Activated CD4-positive, alpha-beta T cell treated with anti-CD3 and anti-CD28 coated beads for 1 hour (primary cell): Measurements from ENCODE around the gene GOLGA6L7.
A peak's percentile ranks its signal among the peaks of the same experiment; 100 is the strongest.
"Not testable (repeated sequence)": the region's sequence is repeated elsewhere in the genome, so short reads cannot be mapped to it uniquely, and the experiment has no call there.

ENCODE experiments used
- DNase-seq: peaks from one replicate; pipeline ENCODE4 v3.0.0-alpha.2; 2020

Gene GOLGA6L7

DNA sequence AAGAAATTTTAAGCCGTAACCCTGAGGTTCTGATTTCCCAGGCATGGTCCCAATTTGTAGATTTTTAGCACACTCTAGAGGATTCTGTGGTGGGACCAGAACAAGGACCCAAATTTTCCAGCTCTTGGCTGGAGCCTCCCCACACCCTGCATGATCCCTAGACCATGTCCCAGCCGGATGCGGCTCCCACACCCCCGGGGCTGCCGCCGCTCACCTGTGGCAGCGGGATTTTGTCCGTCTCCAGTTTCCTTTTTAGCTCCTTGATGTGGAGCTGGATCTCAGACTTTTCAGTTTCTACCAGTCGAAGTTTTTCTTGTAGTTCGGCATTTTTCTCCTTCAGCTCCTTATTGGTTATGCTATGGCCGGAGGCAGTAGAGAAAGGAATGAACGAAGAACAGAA lies 4.9 kb downstream of the GOLGA6L7 start:
- not testable (repeated sequence) for DNase-seq

DNA sequence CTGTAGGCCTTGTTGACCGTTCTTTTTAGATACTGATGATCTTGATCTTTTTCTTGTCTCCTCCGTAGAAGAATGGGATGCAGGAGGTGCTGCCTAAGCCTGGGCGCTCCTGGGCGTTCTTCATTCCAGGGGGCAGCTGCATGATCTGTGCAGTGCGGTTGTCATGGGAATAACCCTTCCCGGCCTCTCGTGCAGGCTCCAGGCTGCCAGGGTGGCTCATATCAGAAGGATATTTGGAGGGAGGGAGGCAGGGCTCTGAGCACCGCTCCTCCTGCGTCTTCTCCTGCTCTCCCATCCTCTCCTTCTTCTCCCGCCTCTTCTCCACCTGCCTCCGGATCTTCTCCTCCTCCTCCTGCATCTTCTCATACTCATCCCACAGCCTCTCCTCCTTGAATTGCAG lies 6.2 kb downstream of the GOLGA6L7 start:
- not testable (repeated sequence) for DNase-seq

DNA sequence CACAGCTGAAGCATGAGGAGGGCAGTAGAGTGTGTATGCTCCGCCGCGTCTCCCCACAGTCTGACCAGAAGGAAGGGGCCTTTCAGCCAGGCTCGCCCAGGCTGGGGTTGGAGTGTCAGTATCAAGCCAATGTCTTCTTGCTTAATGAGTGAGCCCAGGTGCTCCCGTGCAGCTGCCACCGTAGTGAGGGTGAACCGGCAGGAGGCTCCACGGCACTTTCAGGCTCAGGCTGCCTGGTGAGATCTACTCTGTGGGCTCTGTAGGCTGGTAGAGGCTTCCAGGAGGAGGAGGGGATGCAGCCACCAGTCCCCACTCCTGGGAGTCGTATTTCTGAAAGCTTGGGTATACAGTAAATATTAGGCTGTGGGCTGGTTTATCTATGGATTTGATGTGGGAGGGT lies 8.2 kb downstream of the GOLGA6L7 start:
- not testable (repeated sequence) for DNase-seq

DNA sequence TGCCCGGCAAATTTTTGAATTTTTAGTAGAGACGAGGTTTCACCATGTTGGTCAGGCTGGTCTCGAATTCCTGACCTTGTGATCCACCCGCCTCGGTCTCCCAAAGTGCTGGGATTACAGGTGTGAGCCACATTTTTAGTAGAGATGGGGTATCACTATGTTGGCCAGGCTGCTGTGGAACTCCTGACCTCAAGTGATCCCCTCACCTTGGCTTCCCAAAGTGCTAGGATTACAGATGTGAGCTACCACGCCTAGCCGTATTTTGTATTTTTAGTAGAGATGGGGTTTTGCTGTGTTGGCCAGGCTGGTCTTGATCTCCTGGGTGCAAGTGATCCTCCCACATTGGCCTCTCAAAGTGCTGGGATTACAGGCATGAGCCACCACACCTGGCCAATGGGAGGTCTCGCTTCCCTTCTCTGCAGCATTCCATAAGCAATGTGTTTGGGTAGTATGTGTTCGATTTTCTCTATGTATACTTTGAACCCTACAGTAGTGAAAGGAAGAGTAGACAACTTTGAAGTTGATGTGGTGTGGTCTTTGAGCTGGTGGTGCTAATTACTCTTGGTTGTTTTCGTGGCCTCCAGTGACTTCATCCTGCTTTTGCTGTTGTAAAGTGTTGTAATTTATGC lies 13.4 kb downstream of the GOLGA6L7 start:
- DNase-seq, result not testable (repeated sequence)

DNA sequence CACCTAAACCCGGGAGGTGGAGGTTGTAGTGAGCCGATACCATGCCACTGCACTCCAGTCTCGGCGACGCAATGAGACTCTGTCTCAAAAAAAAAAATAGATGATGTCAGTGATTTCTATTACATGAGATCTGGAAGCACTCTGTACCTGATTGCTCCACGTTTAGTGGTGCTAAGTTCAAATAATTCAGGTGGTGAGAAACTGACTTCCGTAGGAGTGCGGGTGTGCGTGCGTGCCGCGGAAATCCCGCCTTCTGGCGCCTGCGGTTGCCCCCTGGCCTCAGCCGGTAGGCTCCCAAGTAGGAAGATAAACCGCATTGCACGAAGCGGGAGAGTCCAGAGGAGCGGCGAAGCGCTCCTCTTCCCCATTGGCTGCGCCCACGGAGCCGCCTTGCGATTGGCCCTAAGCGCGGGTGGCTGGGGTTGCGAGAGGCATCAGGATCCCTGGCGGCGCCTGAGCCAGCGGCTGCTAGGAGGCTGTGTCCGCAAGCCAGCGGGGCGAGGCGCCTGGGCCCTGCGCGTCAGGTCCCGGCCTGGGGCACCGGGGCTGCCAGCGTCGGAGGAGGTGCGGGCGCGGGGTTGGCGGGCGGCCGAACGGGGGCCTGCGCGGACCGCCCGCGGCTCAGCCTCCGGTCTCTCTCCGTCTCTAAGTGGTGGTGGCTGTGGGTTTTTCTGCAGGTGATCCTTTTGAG lies 16.4 kb downstream of the GOLGA6L7 start:
- peak; percentile 52 for DNase-seq

DNA sequence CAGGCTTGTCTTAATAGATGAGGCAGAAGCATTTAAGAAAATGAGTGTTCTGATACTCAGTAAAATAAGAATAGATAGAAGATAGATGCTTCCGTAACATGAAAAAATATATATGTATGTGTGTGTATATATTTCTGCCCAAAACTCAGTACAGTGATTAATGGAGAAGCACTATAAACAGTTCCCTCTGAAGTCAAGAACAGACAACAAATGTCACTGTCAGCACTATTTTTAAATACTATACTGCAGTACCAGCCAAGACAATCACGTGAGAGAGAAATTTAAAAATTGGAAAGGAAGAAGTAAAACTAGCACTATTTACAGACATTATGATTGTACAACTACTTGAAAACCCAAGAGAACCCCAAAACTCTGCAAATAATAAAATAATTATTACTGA lies 27.0 kb downstream of the GOLGA6L7 start:
- not testable (repeated sequence) for DNase-seq

DNA sequence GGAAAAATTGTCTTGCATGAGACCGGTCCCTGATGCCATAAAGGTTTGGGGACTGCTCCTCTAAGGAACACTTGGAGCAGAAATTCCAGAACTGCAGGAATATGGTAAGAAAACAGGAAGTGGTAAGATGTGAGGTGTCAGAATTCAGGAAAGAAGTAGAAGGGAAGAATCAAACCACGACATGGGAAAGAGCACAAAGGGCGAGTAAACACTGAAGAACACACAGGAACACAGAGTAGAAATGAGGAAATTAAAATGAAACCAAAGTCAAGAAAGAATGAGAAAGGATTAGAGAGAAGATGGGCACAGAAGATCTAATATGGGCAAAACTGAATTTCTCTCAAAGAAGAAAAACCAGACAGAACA lies 28.5 kb downstream of the GOLGA6L7 start:
- not testable (repeated sequence) for DNase-seq

DNA sequence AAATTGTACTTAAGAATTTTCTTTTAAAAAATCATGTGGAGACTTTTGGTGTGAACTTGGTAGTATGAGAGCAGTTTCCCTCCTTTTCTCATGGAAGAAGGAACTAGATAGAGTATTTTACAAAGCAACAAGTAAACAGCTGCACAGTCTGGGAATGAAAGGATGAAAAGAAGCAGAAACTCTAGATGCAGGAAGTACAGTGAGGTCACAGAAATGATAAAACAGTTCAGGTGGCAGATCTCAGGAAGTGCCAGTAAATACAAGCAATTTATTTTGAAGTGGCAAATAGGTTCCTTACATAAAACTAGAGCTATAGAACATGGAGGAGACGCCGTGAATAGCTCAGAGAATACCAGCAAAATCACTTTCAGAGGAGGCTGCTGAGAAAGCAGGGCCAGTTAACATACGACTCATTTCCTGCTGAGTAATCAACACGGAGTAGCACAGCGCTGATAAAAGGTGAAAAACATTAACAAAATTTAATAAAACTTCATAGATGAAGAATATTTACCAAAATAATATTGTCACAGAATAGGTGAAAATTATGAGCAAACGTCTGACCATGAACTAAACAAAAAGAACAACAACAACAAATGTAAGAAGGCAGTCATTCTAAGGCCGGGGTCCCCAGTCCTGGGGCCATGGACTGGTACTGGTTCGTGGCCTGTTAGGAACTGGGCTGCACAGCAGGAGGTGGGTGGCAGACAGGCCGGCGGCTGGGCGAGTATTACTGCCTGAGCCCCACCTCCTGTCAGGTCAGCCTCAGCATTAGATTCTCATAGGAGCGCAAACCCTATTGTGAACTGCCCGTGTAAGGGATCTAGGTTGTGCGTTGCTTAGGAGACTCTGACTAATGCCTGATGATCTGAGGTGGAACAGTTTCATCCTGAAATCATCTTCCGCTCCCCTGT lies 29.2 kb downstream of the GOLGA6L7 start:
- not testable (repeated sequence) for DNase-seq

DNA sequence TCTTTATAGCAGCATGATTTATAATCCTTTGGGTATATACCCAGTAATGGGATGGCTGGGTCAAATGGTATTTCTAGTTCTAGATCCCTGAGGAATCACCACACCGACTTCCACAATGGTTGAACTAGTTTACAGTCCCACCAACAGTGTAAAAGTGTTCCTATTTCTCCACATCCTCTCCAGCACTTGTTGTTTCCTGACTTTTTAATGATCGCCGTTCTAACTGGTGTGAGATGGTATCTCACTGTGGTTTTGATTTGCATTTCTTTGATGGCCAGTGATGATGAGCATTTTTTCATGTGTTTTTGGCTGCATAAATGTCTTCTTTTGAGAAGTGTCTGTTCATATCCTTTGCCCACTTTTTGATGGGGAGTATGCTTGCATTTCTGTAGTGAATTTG lies 30.3 kb downstream of the GOLGA6L7 start:
- not testable (repeated sequence) for DNase-seq

DNA sequence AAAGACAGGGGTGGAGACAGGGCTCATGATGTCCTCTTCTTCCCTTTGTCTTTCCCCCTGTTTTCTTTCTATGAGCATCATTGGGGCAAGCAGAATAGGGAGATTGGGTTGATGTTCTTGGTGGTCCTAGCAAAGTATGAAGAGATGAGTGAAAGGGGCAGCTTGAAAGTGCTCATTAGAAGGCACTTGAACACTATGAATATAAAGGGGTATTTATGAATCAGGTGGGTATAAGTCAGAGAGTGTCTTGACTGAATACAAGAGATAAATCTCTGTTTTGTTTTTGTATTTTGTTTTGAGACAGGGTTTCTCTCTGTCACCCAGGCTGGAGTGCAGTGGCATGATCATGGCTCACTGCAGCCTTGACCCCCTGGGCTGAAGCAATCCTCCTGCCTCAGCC lies 34.4 kb downstream of the GOLGA6L7 start:
- not testable (repeated sequence) for DNase-seq

DNA sequence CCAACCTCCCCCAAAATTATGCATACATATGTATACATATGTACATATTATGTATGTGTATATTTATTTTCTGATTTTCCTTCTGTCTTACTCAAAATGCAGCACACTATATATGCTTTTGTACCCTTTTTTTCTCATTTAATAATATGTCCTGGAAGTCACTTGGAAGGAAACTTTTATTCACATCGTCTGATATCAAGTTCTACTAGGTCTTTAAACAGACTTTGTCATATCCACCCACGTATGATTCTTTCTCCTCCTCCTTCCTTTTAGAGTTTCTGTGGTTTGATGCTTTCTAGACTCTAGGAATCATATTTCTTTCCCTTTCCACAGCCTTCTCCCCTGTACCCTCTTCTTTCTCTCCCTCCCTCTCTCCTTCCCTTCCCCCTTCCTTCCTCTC lies 35.1 kb downstream of the GOLGA6L7 start:
- DNase-seq, result not testable (repeated sequence)

DNA sequence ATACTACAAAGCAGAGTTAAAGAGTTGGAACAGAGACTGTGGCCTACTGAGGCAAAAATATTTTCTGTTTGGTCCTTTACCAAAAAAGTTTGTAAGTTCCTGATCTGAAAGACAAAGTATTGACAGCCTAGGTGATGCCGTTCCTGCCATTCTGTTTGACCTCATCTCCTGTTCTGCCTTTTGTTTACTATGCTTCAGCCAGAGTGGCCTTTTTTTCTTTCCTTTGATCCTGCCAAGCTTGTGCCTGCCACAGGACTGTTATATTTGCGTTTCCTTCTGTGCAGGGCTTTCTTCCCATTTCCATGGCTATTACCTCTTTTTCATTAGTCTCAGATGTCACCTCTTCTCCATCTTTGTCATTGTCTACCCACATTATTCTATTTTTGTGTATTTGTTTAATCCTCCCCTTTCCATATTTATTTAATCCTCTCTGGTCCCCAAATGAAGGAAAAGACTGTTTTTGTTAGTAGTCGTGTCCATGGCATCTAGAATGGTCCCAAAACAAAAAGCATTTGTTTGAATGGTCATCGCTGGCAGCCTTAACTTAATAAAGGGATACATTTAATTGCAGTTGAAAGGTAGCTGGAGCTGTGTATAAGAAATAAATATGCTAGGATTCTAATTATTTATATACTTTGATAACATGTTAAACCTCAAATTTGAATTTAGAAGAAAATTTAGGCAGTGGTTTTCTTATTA lies 36.4 kb downstream of the GOLGA6L7 start:
- not testable (repeated sequence) for DNase-seq

DNA sequence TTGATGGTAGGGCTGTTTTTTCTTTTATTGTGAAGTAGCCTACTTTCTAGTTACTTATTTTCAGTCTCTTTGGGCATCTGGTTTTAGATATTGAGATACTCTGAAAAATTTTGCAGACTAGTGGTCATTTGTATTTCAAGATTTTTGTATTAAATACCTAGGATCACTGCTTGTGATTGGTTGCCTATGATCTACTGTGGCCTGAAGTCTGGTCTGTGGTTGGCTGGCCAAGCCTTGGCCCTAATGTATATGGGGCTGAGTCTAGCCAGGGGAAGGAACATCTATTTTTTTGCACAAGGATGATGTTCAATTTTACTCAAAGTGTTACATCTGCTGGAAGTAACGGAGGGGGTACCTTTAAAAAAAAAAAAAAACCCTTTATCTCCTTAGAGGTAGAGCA lies 38.0 kb downstream of the GOLGA6L7 start:
- DNase-seq, result not testable (repeated sequence)

DNA sequence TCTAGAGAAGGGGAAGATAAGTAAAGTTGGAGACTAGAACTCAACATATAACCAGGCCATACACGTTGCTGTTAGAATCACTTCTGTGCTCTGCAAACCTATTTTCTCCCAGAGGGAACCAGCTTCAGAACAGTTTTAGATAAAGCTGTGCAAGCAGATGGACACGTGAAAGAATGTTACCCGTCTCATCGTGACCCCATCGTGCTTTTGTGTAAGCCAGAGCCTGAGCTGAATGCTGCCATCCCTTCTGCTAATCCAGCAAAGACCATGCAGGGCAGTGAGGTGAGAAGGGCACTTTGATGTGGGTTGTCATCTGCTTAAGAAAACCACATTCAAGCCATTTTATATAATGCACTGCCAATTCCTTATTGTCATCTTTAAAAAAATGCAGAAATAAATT lies 40.3 kb downstream of the GOLGA6L7 start:
- not testable (repeated sequence) for DNase-seq

DNA sequence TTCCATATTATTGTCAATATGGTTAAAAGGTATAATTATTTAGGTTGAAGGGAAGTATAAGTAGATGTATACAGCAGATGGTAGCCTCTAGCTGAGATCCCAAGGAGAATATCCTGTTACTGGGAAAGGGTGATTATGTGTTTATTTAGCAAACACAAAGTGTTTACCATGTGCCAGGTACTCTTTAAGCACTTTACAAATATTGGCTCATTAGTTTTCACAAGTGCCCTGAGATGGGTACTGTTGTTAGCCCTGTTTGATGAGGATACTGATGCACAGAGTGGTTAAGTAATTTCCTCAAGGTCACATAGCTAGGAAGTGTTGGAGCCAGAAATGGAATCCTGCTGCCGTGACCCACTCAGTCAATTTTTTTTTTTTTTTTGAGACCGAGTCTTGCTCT lies 48.1 kb downstream of the GOLGA6L7 start:
- not testable (repeated sequence) for DNase-seq

DNA sequence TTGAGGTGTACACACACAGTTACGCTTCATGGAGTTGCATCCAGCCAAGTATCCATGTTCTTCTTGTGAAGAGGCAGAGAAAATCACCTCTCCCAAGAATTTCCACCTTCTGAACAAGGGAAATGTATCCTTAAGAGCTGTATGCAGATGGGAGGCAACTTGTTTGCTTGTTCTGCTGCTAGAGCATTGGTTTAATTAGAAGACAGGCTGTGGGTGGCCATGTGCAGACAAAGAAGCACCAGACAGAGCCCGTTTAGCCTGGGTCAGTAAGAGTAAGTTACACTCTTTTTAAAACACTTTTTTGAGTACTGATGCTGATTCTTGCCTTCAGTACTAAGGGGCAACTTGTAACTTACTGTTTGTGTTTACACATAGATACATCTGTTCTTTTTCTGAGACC lies 50.2 kb downstream of the GOLGA6L7 start:
- not testable (repeated sequence) for DNase-seq

DNA sequence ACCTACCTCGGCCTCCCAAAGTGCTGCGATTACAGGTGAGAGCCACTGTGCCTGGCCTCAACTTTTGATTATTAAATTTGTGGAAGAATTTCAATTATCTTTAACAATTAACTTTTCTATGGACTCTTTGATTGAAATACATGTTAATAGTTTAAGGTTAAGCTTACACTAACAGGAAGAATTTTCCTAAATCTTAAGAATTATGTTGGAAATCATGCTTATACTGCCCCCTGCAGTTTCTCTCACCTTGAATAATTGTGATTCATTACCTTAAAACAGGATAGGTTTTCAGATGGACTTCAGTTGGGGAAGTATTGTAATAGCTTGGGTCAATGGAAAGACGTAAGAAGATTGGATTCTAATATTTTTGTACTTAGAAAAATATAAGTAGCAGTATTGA lies 54.2 kb downstream of the GOLGA6L7 start:
- DNase-seq, result not testable (repeated sequence)
